Mesenchymal stem cell (in vitro differentiated cells and primary cell): ENCODE results near the gene OST4.

ENCODE experiments used
- DNase-seq: peaks from one replicate; pipeline ENCODE4 v3.0.0-alpha.2; 2013
- H2AFZ ChIP-seq: one replicate; pipeline ENCODE4 v1.6.1; 2013; ENCODE audit warnings: low read depth, mild to moderate bottlenecking, control low read depth, inconsistent platforms, low read length, moderate library complexity
- H2AK5ac ChIP-seq: 2 replicates; pipeline ENCODE4 v1.6.1; 2013; ENCODE audit warnings: low read length, moderate library complexity, mild to moderate bottlenecking, inconsistent platforms; ENCODE audit not compliant: severe bottlenecking
- H2BK120ac ChIP-seq: one replicate; pipeline ENCODE4 v1.6.1; 2013; ENCODE audit warnings: low read depth, mild to moderate bottlenecking, inconsistent platforms, low read length, moderate library complexity
- H2BK12ac ChIP-seq, 2 experiments: one replicate each; pipeline ENCODE4 v1.6.1; 2013; ENCODE audit warnings: inconsistent platforms in 2 of 2, low read length in 2 of 2, mild to moderate bottlenecking in 2 of 2, moderate library complexity in 2 of 2, control low read depth in 1 of 2
- H2BK15ac ChIP-seq: one replicate; pipeline ENCODE4 v1.6.1; 2013; ENCODE audit warnings: mild to moderate bottlenecking, low read depth, inconsistent platforms; ENCODE audit not compliant: poor library complexity, severe bottlenecking
- H2BK5ac ChIP-seq: 2 replicates; pipeline ENCODE4 v1.6.1; 2013; ENCODE audit warnings: low read depth, mild to moderate bottlenecking, low read length, control low read depth, inconsistent platforms; ENCODE audit not compliant: poor library complexity, severe bottlenecking
- H3K14ac ChIP-seq, 2 experiments: one replicate each; pipeline ENCODE4 v1.6.1; 2013; ENCODE audit warnings: inconsistent platforms in 2 of 2, low read length in 2 of 2, control low read depth in 1 of 2, mild to moderate bottlenecking in 1 of 2, moderate library complexity in 1 of 2
- H3K18ac ChIP-seq, 2 experiments: one replicate each; pipeline ENCODE4 v1.6.1; 2013; ENCODE audit warnings: inconsistent platforms in 2 of 2, low read length in 2 of 2, control low read depth in 1 of 2, low read depth in 1 of 2, mild to moderate bottlenecking in 1 of 2
- H3K23ac ChIP-seq, 2 experiments: one replicate each; pipeline ENCODE4 v1.6.1; 2013; ENCODE audit warnings: inconsistent platforms in 2 of 2, low read length in 2 of 2, mild to moderate bottlenecking in 2 of 2, moderate library complexity in 2 of 2, control low read depth in 1 of 2
- H3K27ac ChIP-seq: 2 replicates; pipeline ENCODE4 v1.5.1; 2013; ENCODE audit warnings: mild to moderate bottlenecking, moderate library complexity, low read length, control low read depth, inconsistent platforms; ENCODE audit not compliant: poor library complexity, severe bottlenecking
- H3K27me3 ChIP-seq, 2 experiments: 2 replicates each; pipeline versions ENCODE4 v1.6.1 to v1.7.0; 2013; ENCODE audit warnings: low read length in 2 of 2, mild to moderate bottlenecking in 2 of 2, moderate library complexity in 2 of 2, control low read depth in 1 of 2, inconsistent platforms in 1 of 2; ENCODE audit not compliant: control insufficient read depth in 1 of 2, insufficient read depth in 1 of 2
- H3K36me3 ChIP-seq, 2 experiments: 2 replicates each; pipeline versions ENCODE4 v1.6.1 to v1.7.0; 2013; ENCODE audit warnings: low read length in 2 of 2, control low read depth in 1 of 2, inconsistent platforms in 1 of 2, low read depth in 1 of 2, mild to moderate bottlenecking in 1 of 2; ENCODE audit not compliant: insufficient read depth in 2 of 2, control insufficient read depth in 1 of 2
- H3K4ac ChIP-seq, 2 experiments: one replicate each; pipeline ENCODE4 v1.6.1; 2013; ENCODE audit warnings: inconsistent platforms in 2 of 2, low read length in 2 of 2, mild to moderate bottlenecking in 2 of 2, moderate library complexity in 2 of 2, control low read depth in 1 of 2, low read depth in 1 of 2
- H3K4me1 ChIP-seq: 2 replicates; pipeline ENCODE4 v1.6.1; 2013; ENCODE audit warnings: low read depth, low read length, control low read depth; ENCODE audit not compliant: control insufficient read depth, insufficient read depth
- H3K4me2 ChIP-seq: 2 replicates; pipeline ENCODE4 v1.6.1; 2013; ENCODE audit warnings: low read length, mild to moderate bottlenecking, inconsistent platforms; ENCODE audit not compliant: poor library complexity, severe bottlenecking
- H3K4me3 ChIP-seq, 2 experiments: 2 replicates each; pipeline versions ENCODE4 v1.5.1 to v1.7.0; 2013; ENCODE audit warnings: low read length in 2 of 2, mild to moderate bottlenecking in 2 of 2, control low read depth in 1 of 2, low read depth in 1 of 2; ENCODE audit not compliant: insufficient read depth in 1 of 2
- H3K79me1 ChIP-seq: replicated peaks from 2 replicates; pipeline ENCODE4 v1.6.1; 2013; ENCODE audit warnings: mild to moderate bottlenecking, control low read depth, low read length, inconsistent platforms; ENCODE audit not compliant: poor library complexity, severe bottlenecking
- H3K9ac ChIP-seq: 2 replicates; pipeline ENCODE4 v1.7.0; 2013; ENCODE audit warnings: mild to moderate bottlenecking, low read length, moderate library complexity
- H3K9me3 ChIP-seq: 2 replicates; pipeline ENCODE4 v1.7.0; 2013; ENCODE audit warnings: mild to moderate bottlenecking, low read length; ENCODE audit not compliant: control insufficient read depth
- H4K8ac ChIP-seq: one replicate; pipeline ENCODE4 v1.6.1; 2013; ENCODE audit warnings: inconsistent platforms, mild to moderate bottlenecking, low read length, moderate library complexity
- H4K91ac ChIP-seq: one replicate; pipeline ENCODE4 v1.6.1; 2013; ENCODE audit warnings: mild to moderate bottlenecking, low read length, inconsistent platforms
- WGBS: methylation state at CpG from one replicate; pipeline ENCODE4 v1.1.7; 2013; ENCODE audit warnings: mixed read lengths; 5-methylcytosine and 5-hydroxymethylcytosine counted together

OST4 gene

DNA sequence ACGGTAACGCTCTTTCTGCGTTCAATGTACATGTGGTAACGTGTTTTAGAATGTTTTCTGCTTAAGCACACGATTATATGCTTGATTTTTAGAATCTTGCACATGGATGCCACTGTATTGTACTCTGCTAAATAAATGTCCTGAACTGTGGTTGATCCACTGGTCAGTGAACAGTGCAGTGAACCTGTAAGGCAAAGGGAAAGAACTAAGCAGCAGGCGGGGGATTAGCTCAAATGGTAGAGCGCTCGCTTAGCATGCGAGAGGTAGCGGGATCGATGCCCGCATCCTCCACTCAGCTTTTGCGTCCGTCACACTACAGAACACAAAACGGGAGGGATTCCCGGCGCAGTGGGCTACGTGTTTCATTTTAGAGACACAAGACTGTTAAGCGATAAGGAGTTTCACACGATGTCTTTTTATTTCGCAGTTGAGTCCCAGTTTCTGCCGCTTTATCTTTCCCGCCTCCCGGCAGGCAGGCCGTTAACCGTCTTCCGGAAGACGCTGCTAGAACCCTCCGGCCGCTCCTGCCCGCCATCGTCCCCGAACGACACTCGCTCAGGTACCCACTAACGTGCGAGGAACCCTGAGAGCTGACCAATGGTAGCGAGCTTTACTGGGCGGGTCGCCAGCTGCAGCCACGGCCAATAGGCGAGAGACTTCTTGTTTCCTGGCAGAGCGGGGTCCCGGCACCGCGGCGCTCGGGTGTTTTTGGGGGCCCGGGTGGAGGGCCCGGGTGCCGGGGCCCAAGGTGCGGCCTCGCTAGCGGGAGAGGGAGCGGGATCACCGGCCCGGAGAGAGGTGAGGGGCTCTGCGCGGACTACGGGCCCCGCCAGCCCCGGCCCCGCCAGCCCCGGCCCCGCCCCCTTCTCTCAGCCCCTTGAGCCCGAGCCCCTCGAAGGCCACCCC lies 20.2 kb downstream of the OST4 start, which contains the start of gene AGBL5:
TSS of gene AGBL5 (plus strand) at position 673 of the 906 bp plus-strand sequence. CDS start 1,291 bp downstream, outside the sequence.
- Histone ChIP-seq H3K27ac (peak within 1 kb of the TSS; percentile 90), H3K18ac (peak within 1 kb of the TSS; percentile 40 to 93), H2BK15ac (peak within 1 kb of the TSS; percentile 41), H2AFZ (peak within 1 kb of the TSS; percentile 83), H2AK5ac (no peak within 1 kb of the TSS), H3K36me3 (peaks cover 26 to 30% of the 10 kb centered on the region in 2 experiments), H3K27me3 (no peaks in the 10 kb centered on the region), H3K4me2 (peak within 1 kb of the TSS; percentile 94), H4K91ac (peak within 1 kb of the TSS; percentile 61), H3K9ac (peak within 1 kb of the TSS; percentile 89), H3K4ac (peak within 1 kb of the TSS; percentile 66 to 99), H3K4me3 (peak within 1 kb of the TSS; percentile 81 to 89), H3K23ac (peak within 1 kb of the TSS in 1 of 2 experiments; percentile 54), H3K79me1 (peaks cover 18% of the 10 kb centered on the region), H3K9me3 (no peaks in the 10 kb centered on the region), H3K4me1 (peaks cover 10% of the 10 kb centered on the region), H2BK5ac (no peak within 1 kb of the TSS), H3K14ac (peak within 1 kb of the TSS in 1 of 2 experiments; percentile 98), H4K8ac (peak within 1 kb of the TSS; percentile 83), H2BK12ac (peak within 1 kb of the TSS in 1 of 2 experiments; percentile 58), H2BK120ac (no peak within 1 kb of the TSS)
- WGBS = under 1% methylated on average over 55 of the region's 67 CpGs
- DNase-seq = peak; percentile 94

DNA sequence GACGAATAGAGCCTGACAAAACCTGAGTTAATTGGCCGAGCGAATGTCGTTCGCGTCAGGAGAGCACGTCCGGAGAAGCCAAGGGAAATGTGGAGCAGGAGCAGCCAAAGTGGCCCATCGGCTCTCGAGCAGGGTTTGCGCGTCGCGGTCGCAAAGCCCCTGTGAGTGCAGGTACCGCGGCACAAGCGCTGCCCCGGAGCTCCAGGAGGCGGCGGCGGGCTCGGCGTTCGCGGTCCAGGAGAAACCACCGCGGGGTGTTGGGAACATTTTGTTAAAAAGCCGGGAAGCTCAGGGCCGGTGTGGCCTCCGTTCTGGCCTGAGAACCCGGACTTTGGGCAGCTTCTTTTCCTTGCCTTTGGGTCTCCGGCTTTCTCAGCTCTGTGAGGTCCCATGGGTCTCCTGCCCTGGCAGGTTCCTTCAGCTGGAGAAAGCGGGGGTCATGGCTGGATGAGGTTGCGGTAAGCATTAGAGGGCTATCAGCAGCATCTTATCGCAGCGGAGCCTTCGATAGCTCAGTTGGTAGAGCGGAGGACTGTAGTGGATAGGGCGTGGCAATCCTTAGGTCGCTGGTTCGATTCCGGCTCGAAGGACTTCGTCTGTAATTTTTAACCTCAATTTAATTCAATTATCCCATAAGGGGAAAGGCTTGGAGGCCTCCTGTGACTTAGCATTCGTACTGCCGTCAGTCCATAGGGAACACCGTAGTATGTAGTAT lies 21.0 kb downstream of the OST4 start:
- H3K4me2 ChIP-seq = peak overlapping the region; percentile 85

GRCh38 chr2:27049422-27050280 lies 21.8 kb downstream of the OST4 start:
- Histone ChIP-seq H3K14ac (peak overlapping the region in 1 of 2 experiments; percentile 84), H3K9ac (peak overlapping the region; percentile 89), H2AK5ac (no peak overlapping the region), H3K9me3 (no peaks in the 10 kb centered on the region), H2BK120ac (no peak overlapping the region), H4K8ac (peak overlapping the region; percentile 1), H2BK15ac (no peak overlapping the region), H3K27me3 (no peaks in the 10 kb centered on the region), H3K4me2 (peak overlapping the region; percentile 85), H3K27ac (peak overlapping the region; percentile 75), H3K79me1 (peaks cover 11% of the 10 kb centered on the region), H2BK12ac (no peak overlapping the region), H3K36me3 (peaks cover 12 to 14% of the 10 kb centered on the region in 2 experiments), H3K18ac (peak overlapping the region; percentile 23 to 82), H3K4me3 (peak overlapping the region; percentile 70 to 89), H2BK5ac (no peak overlapping the region), H3K23ac (peak overlapping the region in 1 of 2 experiments; percentile 14), H2AFZ (peak overlapping the region; percentile 15), H3K4ac (peak overlapping the region in 1 of 2 experiments; percentile 43), H4K91ac (no peak overlapping the region), H3K4me1 (peaks cover 10% of the 10 kb centered on the region)
- peak; percentile 73 for DNase-seq
- 18% methylated on average over 52 of the region's 52 CpGs for WGBS

More for the DNA sequence above, 21.0 kb downstream of the OST4 start:
- no peak overlapping the region for H2AK5ac ChIP-seq
- H2BK5ac ChIP-seq = no peak overlapping the region
- H2BK15ac ChIP-seq = no peak overlapping the region
- peak overlapping the region; percentile 23 to 82 for H3K18ac ChIP-seq
- H2BK120ac ChIP-seq = no peak overlapping the region
- peak overlapping the region; percentile 15 for H2AFZ ChIP-seq
- no peaks in the 10 kb centered on the region for H3K9me3 ChIP-seq
- no peaks in the 10 kb centered on the region for H3K27me3 ChIP-seq
- peak overlapping the region; percentile 89 for H3K9ac ChIP-seq
- H3K4me1 ChIP-seq = peaks cover 10% of the 10 kb centered on the region
- H3K79me1 ChIP-seq = peaks cover 16% of the 10 kb centered on the region
- H3K27ac ChIP-seq = peak overlapping the region; percentile 75
- no peak overlapping the region for H3K4ac ChIP-seq
- WGBS = under 1% methylated on average over 45 of the region's 48 CpGs
- H3K14ac ChIP-seq = peak overlapping the region in 1 of 2 experiments; percentile 84
- peak; percentile 98 for DNase-seq
- peaks cover 20 to 22% of the 10 kb centered on the region in 2 experiments for H3K36me3 ChIP-seq
- H3K23ac ChIP-seq = no peak overlapping the region
- H4K91ac ChIP-seq = no peak overlapping the region
- no peak overlapping the region for H4K8ac ChIP-seq
- H3K4me3 ChIP-seq = peak overlapping the region; percentile 70 to 89
- H2BK12ac ChIP-seq = no peak overlapping the region
